Right atrium auricular region (tissue), 2 donors: ENCODE data around the gene GCG. TPM values are rescaled to one million over a fixed set of nuclear protein-coding genes. Genes with fewer than 3 reads are reported as not detected.

ENCODE experiments used
- DNase-seq: peaks from one replicate; pipeline ENCODE4 v3.0.0-alpha.2; 2019; ENCODE audit warnings: low spot score
- H3K27ac ChIP-seq, 2 donors: fragments of 200-600 bp; sonication (generic); 1 replicate in 1 of 2; 2 replicates in 1 of 2; pipeline ENCODE4 v1.5.1; 2016 to 2019
- H3K27me3 ChIP-seq, 2 donors: fragments of 200-600 bp; sonication (generic); one replicate each; pipeline versions ENCODE4 v1.5.1 to v1.6.0; 2017 to 2019
- H3K36me3 ChIP-seq: fragments of 200-600 bp; sonication (generic); one replicate; pipeline ENCODE4 v1.5.1; 2016
- H3K4me1 ChIP-seq, 2 donors: fragments of 200-600 bp; sonication (generic); one replicate each; pipeline versions ENCODE4 v1.5.1 to v1.6.0; 2017 to 2019
- H3K4me3 ChIP-seq, 2 donors: fragments of 200-600 bp; sonication (generic); 1 replicate in 1 of 2; 2 replicates in 1 of 2; pipeline ENCODE4 v1.5.1; 2017 to 2019; ENCODE audit warnings: mild to moderate bottlenecking in 1 of 2, moderate library complexity in 1 of 2
- H3K9me3 ChIP-seq, 2 donors: fragments of 200-600 bp; sonication (generic); one replicate each; pipeline ENCODE4 v1.5.1; 2019
- CTCF ChIP-seq, 2 donors: fragments of 200-600 bp; sonication (generic); IDR thresholded peaks; one replicate each; pipeline ENCODE4 v1.5.1; 2019; ENCODE audit warnings: antibody characterized with exemption in 2 of 2
- total RNA-seq, 2 donors: library from RNA; depleted of rRNA; stranded (reverse); fragments of >200 nt; gene quantifications; one replicate each; pipeline ENCODE4 v1.1.0, GENCODE V29; 2016

The GCG gene
- total RNA-seq, 2 donors from 2014 or later, result not detected

- Histone ChIP-seq H3K4me1 (no peaks in the 10 kb centered on the region), H3K36me3 (no peaks in the 10 kb centered on the region), H3K4me3 (no peak overlapping the region), H3K9me3 (peaks cover 0 to 8% of the 10 kb centered on the region in 2 donors), H3K27ac (no peak overlapping the region), H3K27me3 (peaks cover 0 to 3% of the 10 kb centered on the region in 2 donors)
- DNase-seq, result no peak
- TF ChIP-seq CTCF (IDR thresholded peaks at IDR 0.05), result no peak
Measured at GRCh38 chr2:162126111-162126519, 25.9 kb downstream of the GCG start.

GRCh38 chr2:162125138-162125537 is 26.9 kb downstream of the GCG start:
- Histone ChIP-seq H3K4me1 (no peaks in the 10 kb centered on the region), H3K4me3 (no peak overlapping the region), H3K27me3 (no peaks in the 10 kb centered on the region), H3K9me3 (peaks cover 0 to under 1% of the 10 kb centered on the region in 2 donors), H3K36me3 (no peaks in the 10 kb centered on the region), H3K27ac (no peak overlapping the region)
- no peak for DNase-seq
- TF ChIP-seq CTCF (IDR thresholded peaks at IDR 0.05), result no peak

- Histone ChIP-seq H3K4me3 (no peak overlapping the region), H3K4me1 (no peaks in the 10 kb centered on the region), H3K36me3 (no peaks in the 10 kb centered on the region), H3K27ac (no peak overlapping the region), H3K27me3 (no peaks in the 10 kb centered on the region), H3K9me3 (no peaks in the 10 kb centered on the region)
- peak; percentile 60 to 86 for TF ChIP-seq CTCF (IDR thresholded peaks at IDR 0.05)
- DNase-seq, result no peak
Measured at GRCh38 chr2:162123806-162124758, 28.0 kb downstream of the GCG start.

- Histone ChIP-seq H3K9me3 (no peaks in the 10 kb centered on the region), H3K4me3 (no peak overlapping the region), H3K27me3 (no peaks in the 10 kb centered on the region), H3K27ac (no peak overlapping the region), H3K4me1 (peaks cover 0 to 21% of the 10 kb centered on the region in 2 donors), H3K36me3 (no peaks in the 10 kb centered on the region)
- no peak for TF ChIP-seq CTCF (IDR thresholded peaks at IDR 0.05)
- no peak for DNase-seq
Measured at GRCh38 chr2:162118166-162119031, 33.6 kb downstream of the GCG start.

GRCh38 chr2:162116352-162116751 is 35.7 kb downstream of the GCG start:
- Histone ChIP-seq H3K36me3 (no peaks in the 10 kb centered on the region), H3K9me3 (no peaks in the 10 kb centered on the region), H3K4me3 (no peak overlapping the region), H3K27me3 (no peaks in the 10 kb centered on the region), H3K27ac (no peak overlapping the region), H3K4me1 (peaks cover 0 to 25% of the 10 kb centered on the region in 2 donors)
- no peak for TF ChIP-seq CTCF (IDR thresholded peaks at IDR 0.05)
- DNase-seq, result no peak
